ENCODE results near the gene NACAD.

- TF ChIP-seq, protein P1, sequence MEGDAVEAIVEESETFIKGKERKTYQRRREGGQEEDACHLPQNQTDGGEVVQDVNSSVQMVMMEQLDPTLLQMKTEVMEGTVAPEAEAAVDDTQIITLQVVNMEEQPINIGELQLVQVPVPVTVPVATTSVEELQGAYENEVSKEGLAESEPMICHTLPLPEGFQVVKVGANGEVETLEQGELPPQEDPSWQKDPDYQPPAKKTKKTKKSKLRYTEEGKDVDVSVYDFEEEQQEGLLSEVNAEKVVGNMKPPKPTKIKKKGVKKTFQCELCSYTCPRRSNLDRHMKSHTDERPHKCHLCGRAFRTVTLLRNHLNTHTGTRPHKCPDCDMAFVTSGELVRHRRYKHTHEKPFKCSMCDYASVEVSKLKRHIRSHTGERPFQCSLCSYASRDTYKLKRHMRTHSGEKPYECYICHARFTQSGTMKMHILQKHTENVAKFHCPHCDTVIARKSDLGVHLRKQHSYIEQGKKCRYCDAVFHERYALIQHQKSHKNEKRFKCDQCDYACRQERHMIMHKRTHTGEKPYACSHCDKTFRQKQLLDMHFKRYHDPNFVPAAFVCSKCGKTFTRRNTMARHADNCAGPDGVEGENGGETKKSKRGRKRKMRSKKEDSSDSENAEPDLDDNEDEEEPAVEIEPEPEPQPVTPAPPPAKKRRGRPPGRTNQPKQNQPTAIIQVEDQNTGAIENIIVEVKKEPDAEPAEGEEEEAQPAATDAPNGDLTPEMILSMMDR (conservative IDR thresholded peaks at IDR 0.05), result no peak; the same call in 1 of the 2 replicates
- TF ChIP-seq EZH2 (IDR thresholded peaks at IDR 0.05; ENCODE audit: low read depth), result no peak
Observed at GRCh38 chr7:45078125-45078681, 10.6 kb downstream of the NACAD start.
